ENCODE measurements around the gene SMOC1.

Gene SMOC1

DNA sequence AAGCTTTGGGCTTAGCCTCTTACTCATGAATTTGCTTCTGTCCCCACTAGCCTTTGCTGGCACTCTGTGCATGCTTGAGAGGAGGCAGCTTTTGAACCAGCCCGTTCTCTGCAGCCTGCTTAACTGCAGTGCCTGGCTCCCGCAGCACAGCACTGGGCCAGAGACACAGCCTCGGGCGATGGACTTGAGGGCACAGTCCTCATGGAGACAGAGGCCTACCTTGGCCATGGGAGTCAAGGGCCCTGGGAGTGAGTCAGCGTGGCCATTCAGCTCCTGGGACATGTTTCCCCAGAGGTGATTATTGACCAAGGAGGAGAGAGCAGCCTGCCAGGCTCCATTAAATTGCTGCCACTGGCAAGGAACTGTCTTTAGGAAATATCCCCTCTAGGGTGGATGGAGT, 93.5 kb downstream of the SMOC1 start:
- no peak for DNase-seq (ENCODE audit: low read depth, low spot score)
- H3K27ac ChIP-seq: no peak overlapping the region

DNA sequence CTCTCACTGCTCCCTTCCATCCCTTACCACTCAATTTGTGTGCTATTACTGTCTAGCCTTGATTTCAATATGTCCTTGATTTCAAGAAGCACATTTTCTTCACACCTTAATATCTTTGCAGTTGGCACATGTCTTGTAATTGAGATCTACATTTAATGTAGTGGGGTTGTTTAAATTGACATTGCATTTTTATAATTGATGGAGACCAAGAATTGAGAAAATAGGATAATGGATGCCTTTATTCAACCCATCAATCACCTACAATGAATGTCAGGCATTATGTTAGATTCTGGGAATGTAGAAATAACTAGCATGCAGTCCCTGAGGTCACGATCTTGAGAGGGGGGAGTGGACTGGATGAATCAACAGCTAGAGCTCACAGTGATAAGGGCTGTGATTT, 94.6 kb downstream of the SMOC1 start:
- H3K27ac ChIP-seq: no peak overlapping the region
- DNase-seq (ENCODE audit: low read depth, low spot score): no peak

DNA sequence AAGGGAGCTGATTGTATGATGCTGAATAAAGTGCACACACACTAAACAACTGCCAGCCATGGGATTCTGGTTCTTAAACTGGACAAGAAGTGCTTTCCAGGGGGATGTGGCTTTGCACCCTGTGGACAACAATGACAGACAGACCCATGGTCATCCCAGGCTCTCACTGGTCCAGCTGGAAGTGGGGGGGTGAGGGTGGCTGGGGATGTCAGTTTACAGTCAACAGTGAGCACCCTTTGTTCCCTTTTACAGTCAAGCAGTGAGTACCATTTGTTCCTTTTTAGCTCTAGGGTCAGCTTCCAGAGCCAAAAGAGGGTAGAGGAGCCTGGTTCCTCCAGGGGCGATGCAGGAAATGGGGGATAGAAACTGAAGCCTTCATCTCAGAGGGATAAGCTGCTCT, 100.7 kb downstream of the SMOC1 start:
- no peak for DNase-seq (ENCODE audit: low read depth, low spot score)
- H3K27ac ChIP-seq: peak overlapping the region; percentile 82

DNA sequence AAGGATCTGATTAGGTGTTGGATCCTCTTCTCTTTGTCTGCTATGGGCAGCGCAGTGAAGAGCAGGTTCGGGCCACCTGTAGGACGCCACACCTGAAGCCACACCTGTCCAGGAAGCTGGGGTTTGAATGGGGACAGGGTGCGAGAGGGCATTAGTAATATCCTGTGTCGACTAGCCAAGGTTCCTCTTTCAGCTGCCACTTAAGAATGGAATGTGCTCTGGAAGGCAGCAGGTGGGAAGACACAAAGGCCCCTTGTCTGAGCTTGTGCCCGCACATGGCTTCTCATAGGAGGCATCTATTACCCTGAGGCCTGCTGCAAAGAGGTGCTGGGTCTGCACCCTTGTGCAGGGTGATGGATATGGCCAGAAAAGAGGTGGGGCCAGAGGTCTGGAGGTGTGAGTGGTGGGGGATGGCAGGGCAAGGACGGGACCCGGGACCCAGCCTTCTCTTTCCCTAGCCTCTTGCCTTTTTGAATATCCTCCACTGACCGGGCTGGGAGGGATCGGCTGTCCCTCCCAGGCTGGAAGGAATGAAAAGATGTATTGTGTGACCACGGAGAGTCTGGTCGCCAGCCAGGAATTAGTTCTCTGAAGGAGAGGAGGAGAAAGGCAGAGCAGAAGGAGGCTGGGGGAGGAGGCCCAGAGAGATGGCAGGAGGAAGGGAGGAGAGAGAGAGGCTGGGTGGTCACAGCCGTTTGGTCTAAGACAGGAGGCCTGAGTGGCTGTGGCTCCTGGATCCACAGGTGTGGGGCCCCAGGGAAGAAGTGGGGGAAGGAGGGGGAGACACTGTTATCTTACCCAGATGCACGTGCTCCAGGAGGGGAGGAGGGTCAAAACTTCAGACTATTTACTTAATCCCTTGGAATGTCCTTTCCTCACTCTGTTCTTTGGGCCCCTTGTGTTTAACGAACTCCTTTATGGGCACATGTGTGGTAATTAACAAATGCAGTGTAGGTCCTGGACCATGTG, 101.5 kb downstream of the SMOC1 start:
- H3K27ac ChIP-seq: peak overlapping the region; percentile 82
- DNase-seq (ENCODE audit: low read depth, low spot score): peak; percentile 43

DNA sequence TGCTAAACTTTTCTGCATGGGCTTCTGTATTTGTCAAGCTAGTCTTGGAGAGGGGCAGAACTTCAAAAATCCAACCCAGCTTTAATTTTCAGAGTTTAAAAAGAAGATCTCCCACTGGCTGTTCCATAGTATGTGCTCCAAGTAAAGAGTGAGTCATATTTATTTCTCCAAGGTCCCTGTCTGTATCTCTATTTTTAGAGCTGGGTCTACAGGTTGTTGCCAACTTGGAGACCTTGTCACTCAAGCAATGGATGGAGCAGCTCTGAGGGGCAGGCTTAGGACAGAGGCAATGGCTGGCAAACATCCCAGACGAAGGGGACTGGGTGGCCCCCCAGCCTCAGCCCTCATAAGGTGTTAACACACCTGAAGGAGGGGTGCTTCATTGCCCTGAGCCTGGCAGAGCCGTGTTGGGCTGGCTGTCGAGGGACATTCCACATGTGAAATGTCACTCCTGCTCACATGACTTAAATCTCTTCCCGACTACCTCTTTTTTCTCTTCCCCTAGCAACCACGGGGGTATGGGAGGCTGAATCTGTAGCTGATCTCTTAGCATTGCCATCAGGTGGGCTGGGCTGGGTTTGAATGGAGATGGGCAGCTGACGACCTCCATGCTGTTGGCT, 103.1 kb downstream of the SMOC1 start:
- H3K27ac ChIP-seq: peak overlapping the region; percentile 82
- no peak for DNase-seq (ENCODE audit: low read depth, low spot score)

DNA sequence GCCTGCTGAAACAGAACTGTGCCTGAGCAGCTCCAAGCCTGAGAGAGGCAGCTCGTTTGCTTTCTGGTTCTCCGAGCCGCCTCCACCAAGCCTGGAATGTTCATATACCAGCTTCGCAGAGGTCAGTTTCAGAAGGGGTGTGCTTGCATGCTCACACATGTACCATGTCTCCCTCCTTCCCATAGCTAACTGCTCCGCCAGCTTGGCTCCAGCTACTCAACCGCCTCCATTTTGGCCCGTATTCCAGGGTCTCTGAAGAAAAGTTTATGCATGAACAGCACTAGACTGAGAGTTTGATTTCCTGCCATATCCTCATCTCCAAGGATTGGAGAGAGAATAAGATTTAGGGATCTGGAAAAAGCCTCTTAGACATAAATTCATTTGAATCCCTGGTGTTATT, 103.7 kb downstream of the SMOC1 start:
- no peak for DNase-seq (ENCODE audit: low read depth, low spot score)
- peak overlapping the region; percentile 82 for H3K27ac ChIP-seq

DNA sequence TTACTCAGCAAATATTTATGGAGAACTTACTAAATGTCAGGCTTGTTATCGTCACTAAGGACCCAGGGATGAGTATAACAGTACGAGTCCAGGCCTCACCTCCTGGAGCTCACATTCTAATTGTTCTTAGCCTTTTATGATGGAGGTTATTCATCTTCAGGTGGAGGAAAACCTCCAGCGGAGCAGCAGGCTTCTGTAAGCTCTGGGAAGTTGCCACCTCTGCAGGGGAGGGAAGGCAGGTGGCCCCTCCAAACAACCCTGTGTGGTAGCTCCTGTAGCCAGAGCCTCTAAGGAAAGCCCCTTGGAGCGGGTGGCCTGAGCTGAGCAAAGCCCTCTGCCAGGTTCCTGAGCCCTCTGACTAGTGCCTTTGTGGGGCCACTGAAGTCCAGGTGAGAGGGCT, 104.1 kb downstream of the SMOC1 start:
- H3K27ac ChIP-seq: no peak overlapping the region
- no peak for DNase-seq (ENCODE audit: low read depth, low spot score)

DNA sequence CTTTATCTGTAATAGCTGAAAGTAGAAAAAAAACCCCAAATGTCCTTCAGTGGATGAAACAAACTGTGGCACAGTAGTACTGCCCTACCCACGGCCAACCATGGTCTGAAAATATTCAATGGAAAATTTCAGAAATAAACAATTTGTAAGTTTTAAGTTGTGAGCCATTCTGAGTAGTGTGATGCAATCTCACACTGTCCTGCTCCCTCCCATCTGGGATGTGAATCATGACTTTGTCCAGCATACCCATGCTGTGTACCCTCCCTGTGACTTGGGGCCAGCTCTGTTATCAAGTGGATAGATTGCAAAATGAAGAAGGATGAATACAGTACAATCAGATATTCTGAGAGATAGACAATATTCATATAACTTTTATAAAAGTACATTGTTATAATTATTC, 106.2 kb downstream of the SMOC1 start:
- DNase-seq (ENCODE audit: low read depth, low spot score): no peak
- H3K27ac ChIP-seq: peak overlapping the region; percentile 43

DNA sequence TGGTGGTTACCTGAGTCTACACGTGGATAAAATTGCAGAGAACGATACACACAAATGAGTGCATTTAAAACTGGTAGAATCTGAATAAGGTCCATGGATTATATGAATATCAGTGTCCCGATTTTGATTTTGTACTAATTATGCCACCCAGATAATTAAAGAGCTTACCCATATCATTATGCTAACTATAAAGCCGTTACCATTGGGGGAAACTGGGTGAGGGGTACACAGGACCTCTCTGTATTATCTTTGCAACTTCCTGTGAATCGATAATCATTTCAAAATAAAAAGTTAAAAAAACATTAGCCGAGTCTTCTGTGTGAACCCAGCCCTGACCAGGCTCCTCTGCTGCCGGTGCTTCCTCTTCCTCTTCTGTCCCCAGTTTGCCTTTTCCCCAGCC, 107.1 kb downstream of the SMOC1 start:
- no peak overlapping the region for H3K27ac ChIP-seq
- DNase-seq (ENCODE audit: low read depth, low spot score): no peak

DNA sequence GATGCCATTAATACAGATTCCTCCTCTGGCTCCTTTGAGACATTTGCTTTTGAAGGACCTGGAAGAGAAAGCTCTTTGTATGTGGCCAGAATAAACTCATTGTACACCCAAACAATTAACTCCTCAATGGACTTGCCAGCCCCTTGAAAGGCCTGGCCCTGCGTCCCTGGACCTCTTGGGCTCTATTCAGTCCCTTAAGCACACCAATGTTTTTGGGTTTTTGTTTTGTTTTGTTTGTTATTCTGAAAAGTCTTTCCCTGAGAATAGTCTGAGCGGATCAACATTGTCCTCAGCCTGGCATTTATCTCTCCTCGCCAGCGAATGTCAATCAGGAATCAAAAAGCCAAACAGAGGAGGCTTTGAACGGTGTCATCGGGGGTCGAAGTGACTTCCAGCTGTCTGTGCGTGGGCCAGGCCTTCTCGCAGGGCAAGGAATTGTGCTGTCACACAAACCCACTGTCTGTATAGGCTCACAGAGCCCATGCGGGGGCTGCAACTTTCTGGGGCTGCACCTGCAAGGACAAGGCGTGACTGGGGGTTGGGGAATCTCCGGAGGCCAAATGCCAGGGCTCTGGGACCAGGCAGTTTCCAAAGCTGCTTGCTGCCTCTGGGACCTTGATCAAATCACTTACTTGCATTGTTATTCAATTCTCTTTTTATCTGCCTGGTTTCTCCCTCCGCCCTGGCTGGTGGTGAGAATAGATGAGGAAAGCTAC, 108.3 kb downstream of the SMOC1 start:
- no peak for DNase-seq (ENCODE audit: low read depth, low spot score)
- no peak overlapping the region for H3K27ac ChIP-seq

DNA sequence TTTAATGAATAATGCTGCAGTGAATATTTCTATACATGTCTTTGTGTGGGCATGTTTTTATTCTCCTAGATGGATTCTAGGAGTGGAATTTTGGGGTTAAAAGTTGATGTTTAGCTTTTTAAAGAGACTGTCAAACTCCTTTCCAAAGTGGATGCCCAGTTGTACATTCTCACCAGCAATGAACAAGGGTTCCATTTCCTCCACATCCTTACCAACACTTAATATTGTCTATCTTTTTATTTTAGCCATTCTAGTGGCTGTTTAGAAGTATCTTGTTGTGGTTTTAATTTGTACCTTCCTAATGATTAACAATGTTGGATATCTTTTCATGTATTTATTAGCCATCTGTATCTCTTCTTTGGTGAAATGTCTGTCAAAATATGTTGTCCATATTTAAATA, 109.8 kb downstream of the SMOC1 start:
- H3K27ac ChIP-seq: no peak overlapping the region
- DNase-seq (ENCODE audit: low read depth, low spot score): no peak

DNA sequence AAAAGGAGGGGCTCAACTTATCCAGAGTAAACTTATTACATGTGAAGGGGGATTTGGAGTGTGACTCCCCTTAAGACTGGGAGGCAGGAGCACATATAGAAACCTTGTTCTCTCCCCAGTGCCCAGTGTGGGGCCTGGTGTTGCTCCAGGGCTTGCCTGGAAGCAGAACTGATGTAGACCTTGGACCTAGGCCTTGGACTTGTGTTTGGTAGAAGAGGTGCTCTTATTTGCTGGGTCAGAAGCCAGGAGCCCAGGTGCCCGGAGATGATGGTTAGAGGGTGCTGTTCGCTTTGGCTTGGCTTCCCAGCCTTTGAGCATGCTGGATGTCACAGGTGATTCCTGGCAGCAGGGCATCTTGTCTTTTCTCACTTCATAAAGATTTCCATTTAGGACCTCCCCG, 110.4 kb downstream of the SMOC1 start:
- DNase-seq (ENCODE audit: low read depth, low spot score): no peak
- H3K27ac ChIP-seq: no peak overlapping the region

DNA sequence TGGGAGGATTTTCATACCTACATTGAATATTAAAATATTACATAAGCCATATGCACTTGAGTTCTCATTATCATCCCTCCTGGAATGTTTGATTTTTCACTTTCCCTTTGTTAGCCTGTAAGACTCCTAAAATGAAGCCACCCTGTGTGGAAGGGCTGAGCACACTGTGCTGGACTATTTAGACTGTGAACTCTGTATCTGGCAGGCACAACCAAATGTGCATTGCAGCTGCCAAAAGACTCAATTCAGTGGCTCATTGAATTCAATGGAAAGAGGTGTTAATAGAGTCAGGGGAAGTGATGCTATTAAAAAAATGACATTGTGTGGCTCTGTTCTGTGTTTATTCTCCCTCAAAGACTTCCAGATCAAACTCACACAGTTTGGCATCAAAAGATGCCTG, 111.1 kb downstream of the SMOC1 start:
- no peak overlapping the region for H3K27ac ChIP-seq

DNA sequence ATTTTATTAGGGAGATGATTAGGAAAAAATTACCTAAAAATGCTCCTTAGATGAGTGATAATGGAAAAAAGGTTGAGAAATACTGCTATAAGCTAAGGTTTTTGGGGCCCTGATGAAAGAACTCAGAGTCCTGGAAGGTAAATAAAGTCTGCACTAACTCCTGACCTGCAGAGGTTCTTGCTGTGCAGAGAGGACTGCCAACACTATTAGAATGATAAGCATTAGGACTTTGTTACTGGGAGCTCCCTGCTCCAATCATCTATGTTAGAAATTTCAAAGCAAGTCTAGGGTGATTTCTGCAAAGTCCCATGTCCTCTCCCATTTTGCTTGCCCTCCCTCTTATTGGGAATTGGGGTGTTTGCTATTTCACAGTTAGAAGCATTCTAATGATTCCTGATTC, 112.2 kb downstream of the SMOC1 start:
- no peak overlapping the region for H3K27ac ChIP-seq

More for the DNA sequence above, 111.1 kb downstream of the SMOC1 start:
- DNase-seq (ENCODE audit: low read depth, low spot score): no peak

DNA sequence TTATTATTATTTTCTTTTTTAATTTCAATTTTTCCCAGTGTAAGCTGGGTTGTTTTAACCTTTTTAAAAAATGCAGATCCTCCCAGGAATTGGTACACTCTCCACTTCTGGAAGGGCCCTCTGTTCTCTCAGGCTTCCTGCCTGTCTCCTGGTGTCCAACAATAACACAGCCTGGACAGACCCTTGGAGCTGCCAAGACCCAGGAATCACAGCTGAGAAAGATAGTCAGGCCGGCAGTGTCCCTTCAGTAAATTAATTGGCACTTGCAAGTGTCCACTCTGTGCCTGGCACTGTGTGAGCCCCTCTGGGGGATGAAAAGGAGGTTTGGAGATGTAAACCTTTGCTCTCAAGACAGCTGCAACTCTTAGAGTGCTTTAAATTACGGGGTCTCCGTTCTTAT, 113.3 kb downstream of the SMOC1 start:
- H3K27ac ChIP-seq: no peak overlapping the region
- no peak for DNase-seq (ENCODE audit: low read depth, low spot score)

More for the DNA sequence above, 112.2 kb downstream of the SMOC1 start:
- no peak for DNase-seq (ENCODE audit: low read depth, low spot score)

DNA sequence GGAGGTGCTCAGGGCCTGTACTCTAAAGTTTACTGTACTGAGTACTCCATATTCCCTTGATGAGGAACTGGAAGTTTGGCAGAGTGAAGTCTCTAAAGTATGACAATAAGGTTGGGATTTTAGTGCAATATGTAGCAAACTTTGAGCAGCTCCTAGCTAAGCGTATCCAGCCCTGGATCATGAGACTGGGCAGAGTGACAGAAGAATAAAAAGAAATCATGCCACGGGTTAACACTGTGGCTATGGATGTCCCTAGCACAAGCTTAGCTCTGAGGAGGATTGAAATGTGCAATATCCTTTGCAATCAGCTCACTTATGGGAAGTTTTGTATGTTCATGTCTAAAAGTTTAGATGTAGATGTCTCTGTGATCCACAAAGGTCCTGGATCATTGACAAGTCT, 114.1 kb downstream of the SMOC1 start:
- DNase-seq (ENCODE audit: low read depth, low spot score): no peak
- no peak overlapping the region for H3K27ac ChIP-seq

DNA sequence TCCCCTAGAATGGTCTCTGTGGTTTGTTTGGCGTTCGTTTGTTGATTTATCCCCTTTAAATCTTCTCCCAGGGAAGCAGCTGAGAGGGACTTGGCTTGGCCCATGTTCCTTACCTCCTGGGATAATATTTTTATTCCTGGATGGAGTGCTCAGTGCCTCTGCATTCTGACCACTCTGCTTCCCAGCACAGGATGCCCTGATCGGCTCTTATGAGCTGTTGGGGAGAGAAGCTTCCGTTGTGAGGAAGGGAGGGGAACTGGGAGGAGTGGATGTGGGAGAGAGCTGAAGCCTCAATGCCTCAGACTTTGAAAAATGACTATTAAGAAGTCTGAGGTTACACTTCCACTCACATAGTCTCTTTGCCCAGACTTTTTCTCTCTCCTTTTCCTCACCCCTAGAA, 114.8 kb downstream of the SMOC1 start:
- no peak for DNase-seq (ENCODE audit: low read depth, low spot score)
- no peak overlapping the region for H3K27ac ChIP-seq

DNA sequence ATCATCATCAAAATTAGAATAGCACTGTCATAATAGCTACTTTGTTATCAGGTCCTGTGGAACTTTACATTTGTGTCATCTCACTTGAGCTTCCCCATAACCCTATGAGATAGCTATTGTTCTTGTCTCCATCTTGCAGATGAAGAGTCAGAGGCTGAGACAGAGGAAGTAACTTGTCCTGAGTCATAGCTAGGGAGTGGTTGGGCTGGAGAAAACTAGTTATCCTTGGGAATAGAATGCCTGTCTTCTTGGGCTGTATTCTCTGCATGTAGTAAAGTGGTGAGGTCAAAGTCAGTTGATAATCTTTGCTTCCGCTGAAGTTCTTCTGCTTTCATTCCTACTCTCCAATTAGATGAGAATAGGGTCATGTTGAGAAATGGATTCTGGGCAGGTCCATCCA, 117.0 kb downstream of the SMOC1 start:
- peak; percentile 84 for DNase-seq (ENCODE audit: low read depth, low spot score)
- peak overlapping the region; percentile 96 for H3K27ac ChIP-seq

DNA sequence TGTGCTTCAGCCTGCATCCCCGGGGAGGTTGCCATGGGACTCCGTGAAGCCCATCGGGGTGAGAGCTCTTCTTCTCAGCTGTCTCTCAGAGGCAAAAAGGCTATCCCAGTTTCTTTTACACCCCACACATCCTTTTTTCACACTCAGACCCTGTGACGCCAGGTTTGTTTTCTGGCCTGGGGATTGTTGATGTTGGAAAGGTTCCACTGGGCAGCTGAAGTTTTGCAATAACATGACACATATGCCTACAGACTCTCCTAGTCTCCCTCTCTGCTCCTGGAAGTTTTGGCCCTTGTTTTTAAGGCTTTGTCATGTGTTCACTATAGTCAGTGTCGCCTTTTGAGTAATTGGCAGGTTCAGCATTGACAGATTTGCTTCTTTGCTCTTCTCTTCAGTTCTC, 118.6 kb downstream of the SMOC1 start:
- peak; percentile 86 for DNase-seq (ENCODE audit: low read depth, low spot score)
- H3K27ac ChIP-seq: peak overlapping the region; percentile 96

DNA sequence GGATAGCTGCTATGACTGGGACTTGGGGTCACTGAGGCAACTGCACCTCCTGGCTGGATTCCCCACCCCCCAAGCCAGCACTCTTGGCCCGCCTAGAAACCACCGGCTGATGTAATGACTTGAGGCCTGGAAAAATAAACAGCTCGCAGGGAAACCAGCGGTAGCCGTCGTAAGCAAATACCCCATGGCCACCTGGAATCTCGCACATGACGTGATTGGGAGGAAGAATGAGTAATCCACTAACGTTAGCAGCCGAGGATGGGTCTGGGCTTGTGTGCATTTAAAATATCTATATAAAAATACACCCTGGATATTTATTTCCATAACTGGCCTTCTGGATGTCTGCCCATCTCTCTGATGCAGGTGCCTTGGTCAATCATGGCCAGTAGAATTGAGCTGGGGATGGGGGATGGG, 120.1 kb downstream of the SMOC1 start:
- H3K27ac ChIP-seq: peak overlapping the region; percentile 96
- DNase-seq (ENCODE audit: low read depth, low spot score): peak; percentile 99

DNA sequence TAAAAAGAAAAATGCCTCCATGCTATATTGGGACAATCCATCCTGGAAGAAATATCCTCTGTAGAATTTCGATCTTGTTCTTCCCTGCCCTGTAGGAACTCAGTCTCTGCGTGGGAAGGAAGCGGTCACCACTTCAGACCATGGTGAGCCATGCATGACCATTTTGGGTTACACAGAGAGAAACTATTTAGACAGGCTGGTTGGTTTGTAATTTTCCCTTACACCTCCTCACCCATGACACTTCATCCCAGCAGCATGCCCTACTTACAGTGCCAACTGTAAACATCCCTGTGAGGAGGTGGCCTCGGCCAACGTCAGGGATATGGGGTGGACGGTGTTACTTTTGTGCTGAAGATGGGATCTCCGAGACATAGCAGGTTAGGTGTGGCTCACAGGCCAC, 121.4 kb downstream of the SMOC1 start:
- H3K27ac ChIP-seq: peak overlapping the region; percentile 96
- DNase-seq (ENCODE audit: low read depth, low spot score): no peak

Data from epithelial cell of prostate (primary cell).